WTC11 (cell line): ENCODE results near the gene DENND6A. TPM values are rescaled to one million over a fixed set of nuclear protein-coding genes. Genes with fewer than 3 reads are reported as not detected.

Experiments used
- ATAC-seq: fragments of 200-7000 bp; cut with Tn5 transposase; 2 replicates; pipeline ENCODE4 v1.10.0; 2021; ENCODE audit warnings: mild to moderate bottlenecking, moderate library complexity
- CTCF ChIA-PET: fragments of 300-600 bp; sonication (Branson Sonifier 250); formaldehyde crosslinking; loops from one replicate; lab custom pipeline; 2021; ENCODE audit warnings: antibody characterized with exemption; lab: Charles Lee
- POLR2A ChIA-PET: fragments of 350-600 bp; sonication (Branson Sonifier 250); formaldehyde crosslinking; loops from one replicate; lab custom pipeline; 2021; ENCODE audit warnings: antibody characterized with exemption; lab: Charles Lee
- DNase-seq: peaks from one replicate; pipeline ENCODE4 v3.0.0; 2021; ENCODE audit warnings: low spot score
- H3K27ac Mint-ChIP-seq: 2 replicates; pipeline ENCODE4 v1.8.0; 2021; ENCODE audit warnings: mixed read lengths
- H3K27me3 Mint-ChIP-seq: 2 replicates; pipeline ENCODE4 v1.8.0; 2021; ENCODE audit warnings: low read depth, mild to moderate bottlenecking, moderate library complexity, mixed read lengths
- H3K36me3 Mint-ChIP-seq: 2 replicates; pipeline ENCODE4 v1.8.0; 2021; ENCODE audit warnings: mixed read lengths
- H3K4me1 Mint-ChIP-seq: 2 replicates; pipeline ENCODE4 v1.8.0; 2022; ENCODE audit warnings: mixed read lengths
- H3K4me3 Mint-ChIP-seq: 2 replicates; pipeline ENCODE4 v1.8.0; 2021; ENCODE audit warnings: mild to moderate bottlenecking, moderate library complexity, mixed read lengths
- H3K9me3 Mint-ChIP-seq: 2 replicates; pipeline ENCODE4 v1.8.0; 2021; ENCODE audit warnings: mixed read lengths
- ATF6 ChIP-seq: sonication (generic); formaldehyde crosslinking; IDR thresholded peaks from 2 replicates; pipeline ENCODE4 v1.8.1; 2023; ENCODE audit warnings: mild to moderate bottlenecking, missing genetic modification reagents
- CBFB ChIP-seq: sonication (generic); formaldehyde crosslinking; IDR thresholded peaks from 2 replicates; pipeline ENCODE4 v1.8.1; 2022; ENCODE audit warnings: mild to moderate bottlenecking, low read depth, missing genetic modification reagents
- FOXJ3 ChIP-seq: sonication (generic); formaldehyde crosslinking; IDR thresholded peaks from 2 replicates; pipeline ENCODE4 v1.9.0; 2021; ENCODE audit warnings: missing genetic modification reagents, mild to moderate bottlenecking, borderline replicate concordance
- FOXP4 ChIP-seq: sonication (generic); formaldehyde crosslinking; IDR thresholded peaks from 2 replicates; pipeline ENCODE4 v1.8.0; 2022; ENCODE audit warnings: mild to moderate bottlenecking, missing genetic modification reagents
- GRHL2 ChIP-seq: fragments of 250-450 bp; sonication (Bioruptor Pico); IDR thresholded peaks from 2 replicates; pipeline ENCODE4 v1.8.0; 2022; ENCODE audit warnings: mild to moderate bottlenecking, moderate library complexity; ENCODE audit not compliant: insufficient replicate concordance, severe bottlenecking
- JUN ChIP-seq: sonication (generic); formaldehyde crosslinking; IDR thresholded peaks from 2 replicates; pipeline ENCODE4 v1.8.0; 2023; ENCODE audit warnings: mild to moderate bottlenecking, missing genetic modification reagents
- NR2C2 ChIP-seq: sonication (generic); formaldehyde crosslinking; IDR thresholded peaks from 2 replicates; pipeline ENCODE4 v1.8.0; 2022; ENCODE audit warnings: mild to moderate bottlenecking, missing genetic modification reagents
- NR3C1 ChIP-seq: sonication (generic); formaldehyde crosslinking; conservative IDR thresholded peaks from 2 replicates; pipeline ENCODE4 v1.8.1; 2023; ENCODE audit warnings: low read depth, mild to moderate bottlenecking, missing genetic modification reagents
- SMAD3 ChIP-seq: sonication (generic); formaldehyde crosslinking; IDR thresholded peaks from 2 replicates; pipeline ENCODE4 v1.8.0; 2022; ENCODE audit warnings: missing genetic modification reagents, mild to moderate bottlenecking, borderline replicate concordance
- STAT6 ChIP-seq: sonication (generic); formaldehyde crosslinking; conservative IDR thresholded peaks from 2 replicates; pipeline ENCODE4 v1.8.1; 2023; ENCODE audit warnings: mild to moderate bottlenecking, low read depth, missing genetic modification reagents, moderate library complexity
- TEAD4 ChIP-seq: sonication (generic); formaldehyde crosslinking; IDR thresholded peaks from 2 replicates; pipeline ENCODE4 v1.8.0; 2022; ENCODE audit warnings: mild to moderate bottlenecking, missing genetic modification reagents
- USF1 ChIP-seq: sonication (generic); formaldehyde crosslinking; IDR thresholded peaks from 2 replicates; pipeline ENCODE4 v1.8.0; 2022; ENCODE audit warnings: mild to moderate bottlenecking, missing genetic modification reagents
- ZBTB21 ChIP-seq: sonication (generic); formaldehyde crosslinking; IDR thresholded peaks from 2 replicates; pipeline ENCODE4 v1.8.1; 2023; ENCODE audit warnings: mild to moderate bottlenecking, missing genetic modification reagents, borderline replicate concordance
- ZMAT4 ChIP-seq: fragments of 250-450 bp; sonication (Bioruptor Pico); IDR thresholded peaks from 2 replicates; pipeline ENCODE4 v1.9.0; 2021; ENCODE audit warnings: mild to moderate bottlenecking
- ZNF232 ChIP-seq: sonication (generic); formaldehyde crosslinking; IDR thresholded peaks from 2 replicates; pipeline ENCODE4 v1.8.0; 2022; ENCODE audit warnings: mild to moderate bottlenecking, missing genetic modification reagents
- ZNF263 ChIP-seq: sonication (generic); formaldehyde crosslinking; IDR thresholded peaks from 2 replicates; pipeline ENCODE4 v1.8.1; 2022; ENCODE audit warnings: low read depth, mild to moderate bottlenecking, moderate library complexity, missing genetic modification reagents
- ZNF416 ChIP-seq: fragments of 250-450 bp; sonication (Bioruptor Pico); IDR thresholded peaks from 2 replicates; pipeline ENCODE4 v1.9.0; 2021; ENCODE audit warnings: mild to moderate bottlenecking, inconsistent platforms
- ZNF423 ChIP-seq: fragments of 250-450 bp; sonication (Bioruptor Pico); IDR thresholded peaks from 2 replicates; pipeline ENCODE4 v2.1.2; 2022; ENCODE audit warnings: mild to moderate bottlenecking, moderate library complexity
- total RNA-seq: library from RNA; stranded (reverse); gene quantifications from 3 replicates; pipeline ENCODE4 v1.2.3, GENCODE V29; 2021

Gene DENND6A
- total RNA-seq, 1 experiment from 2014 or later, result 13.9 TPM

- Mint-ChIP-seq H3K9me3 (no peaks in the 10 kb centered on the region), H3K27ac (no peak overlapping the region), H3K27me3 (no peaks in the 10 kb centered on the region), H3K4me3 (no peak overlapping the region), H3K4me1 (no peaks in the 10 kb centered on the region), H3K36me3 (no peaks in the 10 kb centered on the region)
- DNase-seq (no peak), ATAC-seq (no peak)
- POLR2A ChIA-PET, result no interaction called here
- TF ChIP-seq ZNF232 (CRISPR knock-in tag), result no peak
- no peak for TF ChIP-seq FOXP4 (CRISPR knock-in tag)
- TF ChIP-seq SMAD3 (CRISPR knock-in tag), result no peak
- TF ChIP-seq NR2C2 (CRISPR knock-in tag), result no peak
- TF ChIP-seq ZBTB21 (CRISPR knock-in tag), result no peak
- no peak for TF ChIP-seq ZMAT4 (CRISPR knock-in tag)
- no peak for TF ChIP-seq FOXJ3
- TF ChIP-seq JUN (CRISPR knock-in tag), result no peak
- no peak for TF ChIP-seq ZNF423 (CRISPR knock-in tag)
- TF ChIP-seq NR3C1, result no peak
- no peak for TF ChIP-seq ATF6
- CTCF ChIA-PET, result no interaction called here
Measured at GRCh38 chr3:57737840-57738239, 45.0 kb upstream of the DENND6A start.

GRCh38 chr3:57735405-57735804 lies 42.5 kb upstream of the DENND6A start:
- H3K9me3 Mint-ChIP-seq, result no peaks in the 10 kb centered on the region
- no peaks in the 10 kb centered on the region for H3K4me1 Mint-ChIP-seq
- DNase-seq (no peak), ATAC-seq (no peak)
- POLR2A ChIA-PET, result interaction anchor here (0.7 kb wide), 1 partner anchor 138 kb away, joined by 7 read pairs; no protein-coding TSS in a partner anchor
- CTCF ChIA-PET, result no interaction called here
- H3K27ac Mint-ChIP-seq, result no peak overlapping the region
- no peak overlapping the region for H3K4me3 Mint-ChIP-seq
- no peaks in the 10 kb centered on the region for H3K27me3 Mint-ChIP-seq
- TF ChIP-seq ZNF416 (CRISPR knock-in tag) (no peak), FOXP4 (CRISPR knock-in tag) (no peak), TEAD4 (no peak), STAT6 (CRISPR knock-in tag) (no peak), GRHL2 (CRISPR knock-in tag) (no peak), USF1 (CRISPR knock-in tag) (no peak), NR3C1 (no peak), ZNF263 (CRISPR knock-in tag) (no peak), CBFB (CRISPR knock-in tag) (no peak)
- no peaks in the 10 kb centered on the region for H3K36me3 Mint-ChIP-seq
